Stomach (tissue), 9 donors: ENCODE measurements around the gene ARRB1. TPM values are rescaled to one million over a fixed set of nuclear protein-coding genes. Genes with fewer than 3 reads are reported as not detected.
"Not testable (repeated sequence)": the region's sequence is repeated elsewhere in the genome, so short reads cannot be mapped to it uniquely, and the experiment has no call there.

Experiments
- DNase-seq, 2 donors: peaks; one replicate each; pipeline versions ENCODE4 v3.0.0 to v3.0.0-alpha.2; 2013 to 2019
- H3K27ac ChIP-seq, 5 donors: fragments of 200-600 bp in 4 of 5; sonication (generic) in 4 of 5; one replicate each; pipeline ENCODE4 v1.5.1; 2013 to 2019; ENCODE audit warnings: mild to moderate bottlenecking in 1 of 5, moderate library complexity in 1 of 5
- H3K27me3 ChIP-seq, 3 donors: fragments of 200-600 bp; sonication (generic); one replicate each; pipeline ENCODE4 v1.5.1; 2017 to 2019; ENCODE audit warnings: mixed run types in 1 of 3
- H3K36me3 ChIP-seq, 4 donors: fragments of 200-600 bp; sonication (generic); 1 replicate in 3 of 4; 2 replicates in 1 of 4; pipeline ENCODE4 v1.5.1; 2016 to 2019
- H3K4me1 ChIP-seq, 4 donors: fragments of 200-600 bp; sonication (generic); one replicate each; pipeline ENCODE4 v1.5.1; 2016 to 2019
- H3K4me3 ChIP-seq, 4 donors: fragments of 200-600 bp; sonication (generic) in 3 of 4; one replicate each; pipeline ENCODE4 v1.5.1; 2016 to 2019; ENCODE audit warnings: mild to moderate bottlenecking in 1 of 4
- H3K9me3 ChIP-seq, 4 donors: fragments of 200-600 bp; sonication (generic); one replicate each; pipeline ENCODE4 v1.5.1; 2016 to 2019
- CTCF ChIP-seq, 7 experiments: fragments of 450-650 bp in 4 of 7; fragments of 200-600 bp in 3 of 7; sonication (generic) in 3 of 7; IDR thresholded peaks; one replicate each; pipeline ENCODE4 v1.5.1; 2016 to 2019; ENCODE audit warnings: antibody characterized with exemption in 7 of 7, control low read depth in 2 of 7, mild to moderate bottlenecking in 1 of 7
- EP300 ChIP-seq: sonication (generic); formaldehyde crosslinking; IDR thresholded peaks from one replicate; pipeline ENCODE4 v1.6.1; 2017; ENCODE audit warnings: antibody characterized with exemption
- POLR2A ChIP-seq, 4 donors: fragments of 450-650 bp; IDR thresholded peaks; one replicate each; pipeline ENCODE4 v1.6.1; 2016; ENCODE audit warnings: antibody characterized with exemption in 4 of 4, control low read depth in 2 of 4, mild to moderate bottlenecking in 1 of 4, moderate library complexity in 1 of 4
- POLR2AphosphoS5 ChIP-seq, 3 donors: sonication (generic); formaldehyde crosslinking; IDR thresholded peaks; one replicate each; pipeline ENCODE4 v1.6.1; 2016; ENCODE audit warnings: antibody characterized with exemption in 3 of 3
- WGBS, 5 donors: extraction: QIAGEN DNeasy Blood & Tissue Kit in 3 of 5; methylation state at CpG; one replicate each; pipeline versions ENCODE4 v1.1.5 to v1.1.7; 2013 to 2018; 5-methylcytosine and 5-hydroxymethylcytosine counted together
- intact Hi-C: fragments of 100-400 bp; cut with DNase I; formaldehyde crosslinking; loops from one replicate; pipeline ENCODE4 v1.15.1; 2023; ENCODE audit warnings: low total_unique reads
- polyA plus RNA-seq, 3 donors: library from polyadenylated mRNA; stranded (reverse); fragments of 200-250 nt; gene quantifications; one replicate each; pipeline ENCODE4 v1.2.3, GENCODE V29; 2013
- total RNA-seq, 5 donors: library from RNA; depleted of rRNA; stranded (reverse); fragments of >200 nt; gene quantifications; one replicate each; pipeline versions ENCODE4 v1.1.0 to v1.2.3, GENCODE V29; 2014 to 2016
- donor health status: healthy with polysubstance abuse.
- donor health status: Bipolar disorder and iron deficiency.
- donor health status: healthy.

ARRB1 gene
- total and polyA plus RNA-seq, 8 donors = 18.0 to 151 (median 48.4) TPM

DNA sequence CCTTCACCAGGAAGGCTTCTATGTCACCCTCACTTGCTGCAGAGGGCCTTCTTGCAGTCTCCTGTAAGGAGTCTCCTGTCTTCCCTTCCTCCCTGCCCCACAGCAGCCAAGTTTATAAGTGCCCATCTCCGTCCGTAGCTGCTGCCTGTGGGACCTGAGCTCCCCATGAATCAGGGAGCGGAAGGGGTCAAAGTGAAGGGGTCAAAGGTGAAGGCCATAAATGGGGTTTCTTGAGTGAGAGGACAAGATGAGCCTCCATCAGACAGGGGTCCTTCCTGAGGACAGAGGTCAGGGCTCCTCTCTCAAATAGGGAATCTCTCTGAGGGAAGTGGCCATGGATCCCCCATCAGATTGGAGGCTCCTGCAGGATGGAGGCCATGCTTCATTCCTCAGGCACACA is 44.4 kb downstream of the ARRB1 start:
- H3K36me3 ChIP-seq = peaks cover 0 to 21% (median 15%) of the 10 kb centered on the region in 4 donors
- TF ChIP-seq EP300 = no peak
- no peak for TF ChIP-seq POLR2AphosphoS5 (IDR thresholded peaks at IDR 0.05)
- no peak for TF ChIP-seq POLR2A (IDR thresholded peaks at IDR 0.05)
- no peak for TF ChIP-seq CTCF (IDR thresholded peaks at IDR 0.05)
- H3K4me1 ChIP-seq = peaks cover 71 to 89% (median 82%) of the 10 kb centered on the region in 4 donors
- no peak for DNase-seq
- peak overlapping the region in 4 of 5 donors; percentile 69 to 97 (median 97) for H3K27ac ChIP-seq
- H3K9me3 ChIP-seq = no peaks in the 10 kb centered on the region
- intact Hi-C loops = no loop called here
- H3K4me3 ChIP-seq = no peak overlapping the region
- H3K27me3 ChIP-seq = no peaks in the 10 kb centered on the region
- WGBS, 5 donors = 58 to 94% (median 63%) methylated on average over 3 of the region's 3 CpGs

DNA sequence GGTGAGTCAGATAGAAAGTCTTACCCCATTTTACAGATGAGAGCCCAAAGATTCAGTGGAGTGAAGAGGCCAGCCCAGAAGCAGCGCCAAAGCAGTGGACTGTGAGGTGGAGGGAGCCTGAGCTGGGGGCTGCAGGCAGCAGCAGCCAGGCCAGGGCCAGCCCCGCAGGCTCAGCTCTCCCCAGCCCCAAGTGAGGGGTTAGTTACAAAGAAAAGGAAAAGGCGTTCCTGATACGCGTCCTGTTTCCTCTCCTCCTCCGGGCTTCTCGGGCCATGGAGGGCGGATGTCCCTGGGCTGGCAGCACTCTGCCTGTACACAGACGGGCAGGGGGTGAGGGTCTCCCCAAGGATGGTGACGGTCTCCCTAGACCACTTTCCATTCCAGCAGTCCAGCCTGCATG is 44.9 kb downstream of the ARRB1 start:
- no peaks in the 10 kb centered on the region for H3K27me3 ChIP-seq
- peaks cover 71 to 89% (median 82%) of the 10 kb centered on the region in 4 donors for H3K4me1 ChIP-seq
- TF ChIP-seq POLR2AphosphoS5 (IDR thresholded peaks at IDR 0.05) = no peak
- WGBS, 5 donors = 77 to 94% (median 89%) methylated on average over 9 to 10 of the region's 10 CpGs
- peak overlapping the region in 1 of 4 donors; percentile 2 for H3K4me3 ChIP-seq
- intact Hi-C loops = no loop called here
- H3K27ac ChIP-seq = peak overlapping the region in 4 of 5 donors; percentile 69 to 97 (median 97)
- DNase-seq = no peak
- H3K36me3 ChIP-seq = peaks cover 0 to 21% (median 15%) of the 10 kb centered on the region in 4 donors
- H3K9me3 ChIP-seq = no peaks in the 10 kb centered on the region

- intact Hi-C loops = no loop called here
- Histone ChIP-seq H3K4me3 (peak overlapping the region in 1 of 4 donors; percentile 2), H3K9me3 (no peaks in the 10 kb centered on the region), H3K27ac (peak overlapping the region in 3 of 5 donors; percentile 97), H3K27me3 (no peaks in the 10 kb centered on the region), H3K4me1 (peaks cover 71 to 89% (median 82%) of the 10 kb centered on the region in 4 donors), H3K36me3 (peaks cover 0 to 19% (median 15%) of the 10 kb centered on the region in 4 donors)
- TF ChIP-seq POLR2AphosphoS5 (IDR thresholded peaks at IDR 0.05) = no peak
- no peak for TF ChIP-seq CTCF (IDR thresholded peaks at IDR 0.05)
- TF ChIP-seq EP300 = no peak
- TF ChIP-seq POLR2A (IDR thresholded peaks at IDR 0.05) = no peak
- 64 to 76% (median 69%) methylated on average over 6 of the region's 6 CpGs for WGBS, 5 donors
- no peak for DNase-seq
Measured at GRCh38 chr11:75305993-75306392, 45.5 kb downstream of the ARRB1 start.

DNA sequence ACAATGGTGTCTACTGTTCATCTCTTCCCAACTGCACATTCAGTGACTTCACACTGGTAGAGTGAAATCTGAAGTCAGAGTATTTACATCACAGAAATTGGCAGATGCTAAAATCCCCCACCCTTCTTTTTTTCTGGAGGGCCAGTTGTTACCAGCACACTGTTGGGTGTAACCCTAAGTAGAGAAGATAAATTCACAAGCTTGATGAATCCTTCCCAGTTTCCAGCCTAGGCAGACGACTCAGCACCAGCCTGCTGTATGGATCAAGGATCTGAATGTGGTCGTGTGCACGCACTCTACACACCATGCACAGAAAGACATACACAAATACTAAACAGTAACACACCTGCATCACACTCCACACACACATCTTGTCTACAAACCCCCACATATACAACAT is 46.0 kb downstream of the ARRB1 start:
- intact Hi-C loops = no loop called here

GRCh38 chr11:75304941-75305340 is 46.5 kb downstream of the ARRB1 start:
- Histone ChIP-seq H3K36me3 (peaks cover 0 to 11% (median 9%) of the 10 kb centered on the region in 4 donors), H3K4me1 (peaks cover 63 to 81% (median 74%) of the 10 kb centered on the region in 4 donors), H3K27ac (peak overlapping the region in 1 of 5 donors; percentile 97)
- H3K27me3 ChIP-seq, H3K9me3 ChIP-seq, DNase-seq, H3K4me3 ChIP-seq, intact Hi-C loops: not testable (repeated sequence)
- WGBS, 5 donors = 72 to 89% (median 82%) methylated on average over 4 of the region's 4 CpGs

More for the DNA sequence above, 46.0 kb downstream of the ARRB1 start:
- H3K27ac ChIP-seq = peak overlapping the region in 3 of 5 donors; percentile 97
- H3K4me1 ChIP-seq = peaks cover 68 to 86% (median 79%) of the 10 kb centered on the region in 4 donors
- peaks cover 0 to 16% (median 12%) of the 10 kb centered on the region in 4 donors for H3K36me3 ChIP-seq
- no peaks in the 10 kb centered on the region for H3K27me3 ChIP-seq
- no peak for TF ChIP-seq CTCF (IDR thresholded peaks at IDR 0.05)
- no peak for TF ChIP-seq POLR2A (IDR thresholded peaks at IDR 0.05)
- no peak for TF ChIP-seq EP300
- TF ChIP-seq POLR2AphosphoS5 (IDR thresholded peaks at IDR 0.05) = no peak
- no peak overlapping the region for H3K4me3 ChIP-seq
- 66 to 78% (median 73%) methylated on average over 3 of the region's 3 CpGs for WGBS, 5 donors
- DNase-seq = no peak
- H3K9me3 ChIP-seq = no peaks in the 10 kb centered on the region
